Measurements from ENCODE around the gene KCNG1. TPM values are rescaled to one million over a fixed set of nuclear protein-coding genes. Genes with fewer than 3 reads are reported as not detected.

The KCNG1 gene
- total RNA-seq, 2 experiments from 2014 or later, result 0.29 to 0.59 TPM

DNA sequence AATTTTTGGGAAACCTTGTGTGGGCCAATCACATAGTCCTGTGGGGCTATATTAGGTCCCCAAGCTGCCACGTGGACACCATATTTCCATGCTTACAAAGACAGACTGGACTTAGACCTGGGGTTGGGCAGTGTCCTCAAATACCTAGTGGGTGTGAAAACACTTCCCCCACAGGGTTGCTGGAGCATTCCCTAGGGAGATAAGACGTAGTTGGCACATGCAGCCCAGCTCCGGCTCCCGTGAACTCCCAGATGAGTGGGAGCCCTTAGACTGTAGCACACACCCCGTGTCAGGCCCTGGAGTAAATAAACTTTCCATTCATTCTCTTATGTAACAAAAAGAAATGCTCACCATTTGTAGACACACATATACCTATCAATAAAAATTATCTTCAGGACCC lies 14.2 kb downstream of the KCNG1 start:
- CTCF ChIA-PET, result no interaction called here
- H3K27me3 Mint-ChIP-seq (ENCODE audit: low read depth), result peaks cover 7% of the 10 kb centered on the region

DNA sequence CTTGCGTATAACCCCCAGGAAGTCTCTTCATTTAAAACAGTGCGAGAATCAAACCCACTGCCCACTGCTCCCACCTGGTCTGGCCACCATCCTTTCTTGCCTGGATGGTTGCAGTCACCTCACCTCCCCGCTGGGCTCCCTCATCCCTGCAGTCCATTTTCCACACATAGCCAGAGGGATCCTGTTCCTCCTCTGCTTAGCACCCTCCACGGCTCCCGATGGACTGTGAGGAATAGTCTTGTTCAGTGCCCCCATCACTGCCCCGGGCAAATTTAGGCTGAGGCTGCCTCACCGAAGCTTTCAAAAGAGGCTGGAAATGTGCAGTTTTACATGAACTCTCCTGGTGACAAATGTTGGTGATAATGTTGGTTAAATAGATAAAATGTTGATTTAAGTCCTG lies 17.7 kb downstream of the KCNG1 start:
- H3K27ac Mint-ChIP-seq, result no peak overlapping the region
- CTCF ChIA-PET, result interaction anchor here (0.6 to 0.8 kb wide), 3 partner anchors 10 to 157 kb away, joined by 3 to 5 read pairs (median 3); no protein-coding TSS in a partner anchor
- no peaks in the 10 kb centered on the region for H3K36me3 Mint-ChIP-seq (ENCODE audit: low read depth)
- intact Hi-C loops (cut with micrococcal nuclease), result no loop called here
- H3K27me3 Mint-ChIP-seq (ENCODE audit: low read depth), result peaks cover 15% of the 10 kb centered on the region
- DNase-seq, result no peak
- no peaks in the 10 kb centered on the region for H3K9me3 Mint-ChIP-seq
- no peak overlapping the region for H3K4me3 Mint-ChIP-seq
- no peaks in the 10 kb centered on the region for H3K4me1 Mint-ChIP-seq (ENCODE audit: low read depth)

More for the DNA sequence above, 14.2 kb downstream of the KCNG1 start:
- no peak for DNase-seq
- Mint-ChIP-seq H3K36me3 (ENCODE audit: low read depth) (no peaks in the 10 kb centered on the region), H3K4me3 (no peak overlapping the region), H3K4me1 (ENCODE audit: low read depth) (no peaks in the 10 kb centered on the region), H3K9me3 (no peaks in the 10 kb centered on the region), H3K27ac (no peak overlapping the region)
- intact Hi-C loops (cut with micrococcal nuclease), result no loop called here

DNA sequence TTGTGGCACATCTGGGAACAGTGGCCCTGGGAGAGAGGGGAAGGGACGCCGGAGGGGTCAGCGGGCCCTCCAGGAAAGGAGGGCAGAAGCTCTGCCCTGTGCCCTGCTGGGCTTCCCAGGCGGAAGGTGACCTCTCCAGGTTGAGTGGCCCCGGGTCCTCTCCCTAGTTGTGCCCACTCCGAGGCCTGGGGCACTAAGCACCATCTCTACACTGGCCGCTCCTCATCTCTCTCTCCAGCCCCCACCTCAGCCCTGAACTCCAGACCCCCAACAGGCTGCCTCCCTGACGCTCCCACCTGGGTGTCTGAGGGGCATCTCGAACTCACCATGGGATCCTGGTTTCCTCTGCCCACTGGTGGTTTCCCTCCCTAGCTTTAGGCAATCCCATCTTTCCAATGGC lies 18.1 kb downstream of the KCNG1 start:
- Mint-ChIP-seq H3K4me1 (ENCODE audit: low read depth) (no peaks in the 10 kb centered on the region), H3K36me3 (ENCODE audit: low read depth) (no peaks in the 10 kb centered on the region), H3K27me3 (ENCODE audit: low read depth) (peaks cover 17% of the 10 kb centered on the region), H3K27ac (no peak overlapping the region), H3K4me3 (no peak overlapping the region), H3K9me3 (no peaks in the 10 kb centered on the region)
- intact Hi-C loops (cut with micrococcal nuclease), result no loop called here
- CTCF ChIA-PET, result interaction anchor here (0.7 kb wide), 1 partner anchor 11 kb away, joined by 3 read pairs; no protein-coding TSS in a partner anchor
- no peak for DNase-seq

DNA sequence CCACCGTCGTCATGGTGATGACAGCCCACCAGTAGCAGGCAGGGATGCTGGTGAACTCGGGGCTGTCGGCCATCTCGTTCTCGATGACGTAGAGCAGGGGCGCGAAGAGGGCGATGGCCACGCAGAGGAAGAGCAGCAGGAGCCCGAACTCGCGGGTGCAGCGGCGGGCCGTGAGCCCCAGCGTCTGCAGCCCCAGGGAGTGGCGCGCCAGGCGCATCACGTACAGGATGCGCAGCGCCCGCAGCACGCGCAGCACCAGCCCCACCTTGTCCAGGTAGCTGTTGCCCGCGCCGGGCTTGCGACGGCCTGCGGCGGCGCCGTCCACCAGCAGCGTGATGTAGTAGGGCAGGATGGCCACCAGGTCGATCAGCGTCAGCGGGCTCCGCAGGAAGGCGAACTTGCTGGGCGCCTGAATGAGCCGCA lies 18.6 kb downstream of the KCNG1 start:
- intact Hi-C loops (cut with micrococcal nuclease), result no loop called here
- Mint-ChIP-seq H3K4me3 (no peak overlapping the region), H3K36me3 (ENCODE audit: low read depth) (no peaks in the 10 kb centered on the region), H3K27me3 (ENCODE audit: low read depth) (peaks cover 17% of the 10 kb centered on the region), H3K27ac (no peak overlapping the region), H3K9me3 (no peaks in the 10 kb centered on the region), H3K4me1 (ENCODE audit: low read depth) (no peaks in the 10 kb centered on the region)
- CTCF ChIA-PET, result interaction anchor here (0.7 kb wide), 1 partner anchor 11 kb away, joined by 3 read pairs; no protein-coding TSS in a partner anchor
- DNase-seq, result no peak

DNA sequence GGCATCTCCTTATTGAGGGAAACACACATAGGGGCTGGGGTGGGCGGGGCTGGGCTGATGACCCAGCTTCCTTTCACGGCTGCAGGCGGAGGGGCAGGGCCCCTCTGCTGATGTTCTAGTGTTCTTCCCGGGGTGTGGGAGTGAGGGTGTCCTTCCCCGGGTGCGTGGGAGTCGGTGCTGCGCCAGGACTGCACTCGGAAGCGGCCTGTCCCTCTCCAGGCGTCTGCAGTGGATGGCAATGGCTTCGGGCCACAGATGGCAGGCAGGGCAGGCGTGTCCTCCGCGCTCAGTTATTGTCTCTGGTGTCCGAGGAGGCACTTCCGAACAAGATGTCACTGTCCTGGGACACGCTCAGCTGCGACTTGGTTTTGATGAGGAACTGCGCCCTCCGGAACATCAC lies 19.2 kb downstream of the KCNG1 start:
- Mint-ChIP-seq H3K27ac (no peak overlapping the region), H3K4me1 (ENCODE audit: low read depth) (no peaks in the 10 kb centered on the region), H3K36me3 (ENCODE audit: low read depth) (no peaks in the 10 kb centered on the region), H3K9me3 (no peaks in the 10 kb centered on the region), H3K27me3 (ENCODE audit: low read depth) (peaks cover 13% of the 10 kb centered on the region), H3K4me3 (no peak overlapping the region)
- DNase-seq, result no peak
- intact Hi-C loops (cut with micrococcal nuclease), result no loop called here
- CTCF ChIA-PET, result interaction anchor here (0.6 to 0.7 kb wide), 2 partner anchors 14 to 260 kb away, joined by 4 to 6 read pairs; no protein-coding TSS in a partner anchor

DNA sequence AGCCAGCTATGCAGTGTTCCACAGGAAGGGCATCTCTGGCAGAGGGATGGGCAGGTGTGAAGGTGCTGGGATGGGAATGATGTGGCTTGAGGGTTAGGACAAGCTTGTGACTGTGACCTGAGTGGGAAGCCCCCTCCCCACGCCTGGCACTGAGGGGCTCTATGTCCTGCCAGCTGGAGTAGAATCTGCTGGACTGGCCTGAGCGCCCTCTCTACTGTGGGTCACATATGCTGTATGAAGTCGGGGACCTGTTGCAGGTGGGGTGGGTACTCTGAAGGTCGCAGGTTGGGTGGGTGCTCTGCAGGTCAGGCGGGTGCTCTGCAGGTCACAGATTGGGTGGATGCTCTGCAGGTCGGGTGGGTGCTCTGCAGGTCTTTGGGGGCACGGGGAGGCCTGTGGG lies 20.3 kb downstream of the KCNG1 start:
- Mint-ChIP-seq H3K27me3 (ENCODE audit: low read depth) (peaks cover 13% of the 10 kb centered on the region), H3K4me1 (ENCODE audit: low read depth) (no peaks in the 10 kb centered on the region), H3K9me3 (no peaks in the 10 kb centered on the region), H3K4me3 (no peak overlapping the region), H3K27ac (no peak overlapping the region), H3K36me3 (ENCODE audit: low read depth) (no peaks in the 10 kb centered on the region)
- intact Hi-C loops (cut with micrococcal nuclease), result no loop called here
- CTCF ChIA-PET, result interaction anchor here (1.8 kb wide), 1 partner anchor 15 kb away, joined by 5 read pairs; no protein-coding TSS in a partner anchor
- no peak for DNase-seq

DNA sequence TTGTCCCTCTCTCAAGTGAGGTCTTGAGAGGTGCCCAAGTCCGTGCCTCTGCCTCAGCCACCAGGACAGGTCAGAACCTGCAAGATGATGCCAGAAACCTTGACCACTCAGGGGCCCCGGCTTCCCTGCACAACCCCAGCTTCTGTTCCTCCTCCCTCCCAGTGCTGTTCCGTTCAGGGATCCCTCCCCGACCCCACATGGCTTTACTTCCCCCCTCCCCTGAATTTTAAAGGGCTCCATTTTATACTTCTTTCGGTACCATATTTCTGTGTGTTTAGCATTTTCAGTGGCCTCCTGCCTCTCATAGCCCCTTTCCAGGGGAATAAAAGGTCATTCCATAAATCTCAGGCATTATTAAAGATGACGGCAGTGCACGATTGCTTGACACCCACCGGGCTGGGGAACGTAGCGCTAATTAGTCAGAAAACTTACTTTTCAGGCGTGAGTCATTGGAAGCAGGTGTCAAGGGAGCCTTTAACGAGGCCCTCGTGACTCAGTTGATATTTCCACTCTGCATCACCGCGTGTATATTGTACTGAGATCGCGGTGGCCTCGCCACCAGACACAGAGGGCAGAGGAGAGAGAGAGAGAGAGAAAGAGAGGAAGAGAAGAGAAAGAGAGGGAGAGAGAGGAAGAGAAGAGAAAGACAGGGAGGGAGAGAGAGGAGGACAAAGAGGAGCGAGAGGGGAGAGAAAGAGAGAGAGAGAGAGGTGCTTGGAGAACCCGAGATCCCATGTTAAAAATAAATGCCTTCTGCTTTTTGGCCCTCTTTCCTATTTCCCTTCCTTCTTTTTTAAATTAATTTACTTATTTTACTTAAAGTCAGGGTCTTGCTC lies 21.3 kb downstream of the KCNG1 start:
- CTCF ChIA-PET, result interaction anchor here (1.8 kb wide), 1 partner anchor 14 kb away, joined by 5 read pairs; no protein-coding TSS in a partner anchor
- DNase-seq, result no peak
- intact Hi-C loops (cut with micrococcal nuclease), result no loop called here

DNA sequence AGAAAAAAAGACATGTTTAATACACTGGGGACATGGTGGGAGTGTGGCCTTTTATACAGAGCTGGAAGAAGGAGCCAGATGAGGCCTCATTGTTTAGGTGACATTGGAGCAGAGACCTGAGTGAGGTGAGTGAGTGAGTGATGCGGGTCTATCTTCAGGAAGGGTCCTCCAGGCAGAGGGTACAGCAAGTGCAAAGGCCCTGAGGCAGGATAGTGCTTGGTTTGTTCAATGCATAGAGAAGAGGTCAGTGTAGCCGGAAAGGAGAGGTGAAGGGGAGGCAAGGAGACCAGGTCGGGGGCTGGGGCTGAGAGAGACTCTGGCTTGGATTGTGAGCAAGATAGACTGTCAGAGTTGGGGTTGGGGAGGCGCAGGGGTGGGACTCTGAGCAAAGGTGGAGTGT lies 23.6 kb downstream of the KCNG1 start:
- CTCF ChIA-PET, result interaction anchor here (0.9 kb wide), 1 partner anchor 12 kb away, joined by 4 read pairs; no protein-coding TSS in a partner anchor
- DNase-seq, result no peak
- Mint-ChIP-seq H3K27ac (no peak overlapping the region), H3K27me3 (ENCODE audit: low read depth) (peaks cover 13% of the 10 kb centered on the region), H3K4me1 (ENCODE audit: low read depth) (no peaks in the 10 kb centered on the region), H3K36me3 (ENCODE audit: low read depth) (no peaks in the 10 kb centered on the region), H3K9me3 (no peaks in the 10 kb centered on the region), H3K4me3 (no peak overlapping the region)
- intact Hi-C loops (cut with micrococcal nuclease), result no loop called here

More for the DNA sequence above, 21.3 kb downstream of the KCNG1 start:
- no peaks in the 10 kb centered on the region for H3K4me1 Mint-ChIP-seq (ENCODE audit: low read depth)
- peaks cover 13% of the 10 kb centered on the region for H3K27me3 Mint-ChIP-seq (ENCODE audit: low read depth)
- H3K4me3 Mint-ChIP-seq, result no peak overlapping the region
- H3K27ac Mint-ChIP-seq, result no peak overlapping the region
- no peaks in the 10 kb centered on the region for H3K9me3 Mint-ChIP-seq
- H3K36me3 Mint-ChIP-seq (ENCODE audit: low read depth), result no peaks in the 10 kb centered on the region

DNA sequence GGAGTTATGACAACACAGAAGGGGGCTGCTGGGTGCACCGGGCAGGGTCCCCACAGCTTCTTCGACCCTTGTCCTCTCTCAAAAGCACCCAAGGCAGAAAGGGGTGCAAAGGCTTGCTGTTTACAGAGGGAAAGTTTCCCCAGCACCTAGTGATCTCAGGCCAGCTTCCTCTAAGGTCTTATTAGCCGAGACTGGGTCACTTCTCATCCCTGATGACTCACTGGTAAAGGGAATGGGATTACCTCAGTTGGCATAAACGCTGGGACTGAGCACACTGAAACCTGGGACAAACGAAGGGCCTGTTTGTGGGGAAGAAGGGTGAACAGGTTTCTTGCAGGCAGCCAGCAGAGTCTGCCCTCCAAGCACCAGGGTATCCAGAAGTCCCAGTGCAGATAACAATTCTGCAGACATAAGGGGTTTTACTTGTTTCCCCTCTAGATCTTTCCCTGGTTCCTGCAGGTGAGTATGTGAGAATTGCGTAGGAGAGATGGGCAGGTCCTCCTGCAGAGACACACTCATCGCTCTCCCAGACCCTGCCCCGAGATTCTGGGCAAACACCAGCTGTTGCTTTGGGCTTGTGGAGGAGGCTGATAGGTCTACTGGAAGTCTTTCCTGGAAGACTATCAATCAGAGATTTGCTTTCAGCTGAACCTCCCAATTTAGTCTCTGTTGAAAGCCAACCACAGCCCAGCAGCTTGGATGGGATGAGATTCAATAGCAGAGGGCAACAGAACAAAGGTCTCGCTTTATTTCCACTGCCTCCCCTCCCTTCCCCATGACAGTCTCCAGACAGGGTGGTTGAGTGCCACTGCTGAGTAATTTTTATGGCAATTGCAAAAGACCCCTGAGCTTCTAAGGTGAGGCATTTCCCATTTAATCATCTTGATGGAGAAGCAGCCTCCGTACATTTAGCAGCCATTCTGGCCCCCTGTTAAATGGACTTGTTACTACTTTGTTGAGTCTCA lies 25.7 kb downstream of the KCNG1 start:
- intact Hi-C loops (cut with micrococcal nuclease), result no loop called here
- no peak for DNase-seq
- no peaks in the 10 kb centered on the region for H3K9me3 Mint-ChIP-seq
- no peak overlapping the region for H3K4me3 Mint-ChIP-seq
- no peak overlapping the region for H3K27ac Mint-ChIP-seq
- CTCF ChIA-PET, result interaction anchor here (0.6 to 16.8 kb wide), 8 partner anchors 8 to 329 kb away, joined by 3 to 211 read pairs (median 4); no protein-coding TSS in a partner anchor
- no peaks in the 10 kb centered on the region for H3K4me1 Mint-ChIP-seq (ENCODE audit: low read depth)
- peaks cover 10% of the 10 kb centered on the region for H3K27me3 Mint-ChIP-seq (ENCODE audit: low read depth)
- H3K36me3 Mint-ChIP-seq (ENCODE audit: low read depth), result no peaks in the 10 kb centered on the region

DNA sequence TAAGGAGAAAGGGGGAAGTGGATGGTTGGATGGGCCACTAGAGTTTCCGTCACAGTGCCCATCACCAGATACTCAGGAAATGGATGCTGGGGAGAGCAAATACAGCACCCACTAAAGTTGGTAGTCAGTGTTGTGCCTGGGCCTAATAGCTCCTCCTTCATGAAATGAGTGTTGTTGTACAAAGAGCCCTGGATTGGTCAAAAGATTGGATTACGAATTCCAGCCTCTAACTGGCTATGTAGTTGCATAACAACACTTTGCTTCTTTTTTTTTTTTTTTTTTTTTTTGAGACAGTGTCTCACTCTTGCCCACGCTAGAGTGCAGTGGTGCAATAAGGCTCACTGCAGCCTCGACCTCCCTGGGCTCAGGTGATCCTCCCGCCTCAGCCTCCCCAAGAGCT lies 27.4 kb downstream of the KCNG1 start:
- intact Hi-C loops (cut with micrococcal nuclease), result no loop called here
- no peak overlapping the region for H3K27ac Mint-ChIP-seq
- H3K36me3 Mint-ChIP-seq (ENCODE audit: low read depth), result no peaks in the 10 kb centered on the region
- no peaks in the 10 kb centered on the region for H3K9me3 Mint-ChIP-seq
- no peak for DNase-seq
- H3K4me3 Mint-ChIP-seq, result no peak overlapping the region
- CTCF ChIA-PET, result interaction anchor here (0.6 to 16.8 kb wide), 5 partner anchors 11 to 365 kb away, joined by 3 to 211 read pairs (median 3); no protein-coding TSS in a partner anchor
- no peaks in the 10 kb centered on the region for H3K4me1 Mint-ChIP-seq (ENCODE audit: low read depth)
- peaks cover 2% of the 10 kb centered on the region for H3K27me3 Mint-ChIP-seq (ENCODE audit: low read depth)

DNA sequence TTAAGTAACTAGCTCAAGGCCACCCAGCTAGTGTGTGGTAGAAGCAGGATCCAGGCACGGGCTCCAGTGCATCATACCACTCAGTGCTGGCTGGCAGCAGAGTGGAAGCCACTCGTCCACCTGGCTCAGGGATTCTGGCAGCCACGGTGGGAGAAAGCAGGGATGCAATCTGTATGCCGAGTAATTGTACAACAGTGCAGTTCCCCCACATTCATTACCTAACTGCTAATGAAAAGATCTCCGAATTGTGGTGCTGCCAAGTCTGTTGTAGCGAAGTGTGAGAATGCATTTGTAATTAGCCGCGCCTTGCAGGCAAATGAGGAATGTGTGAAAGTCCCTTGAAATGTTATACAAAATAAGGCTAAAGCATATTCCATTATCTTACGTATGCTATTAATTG lies 29.0 kb downstream of the KCNG1 start:
- Mint-ChIP-seq H3K4me1 (ENCODE audit: low read depth) (no peaks in the 10 kb centered on the region), H3K9me3 (no peaks in the 10 kb centered on the region), H3K27ac (no peak overlapping the region), H3K36me3 (ENCODE audit: low read depth) (no peaks in the 10 kb centered on the region), H3K4me3 (no peak overlapping the region), H3K27me3 (ENCODE audit: low read depth) (no peaks in the 10 kb centered on the region)
- intact Hi-C loops (cut with micrococcal nuclease), result no loop called here
- CTCF ChIA-PET, result interaction anchor here (0.6 to 16.8 kb wide), 6 partner anchors 76 to 335 kb away, joined by 3 to 211 read pairs (median 4); no protein-coding TSS in a partner anchor
- DNase-seq, result no peak

All from activated naive CD4-positive, alpha-beta T cell treated with anti-CD3 and anti-CD28 coated beads for 36 hours (primary cell).